HEK293 (cell line): ENCODE results near the gene LAMB4.

Experiments
- CTCF ChIP-seq: fragments of 450-650 bp; formaldehyde crosslinking; IDR thresholded peaks from 2 replicates; pipeline ENCODE4 v1.5.1; 2016; ENCODE audit warnings: missing biosample characterization, missing genetic modification characterization
- SP2 ChIP-seq: fragments of 450-650 bp; formaldehyde crosslinking; IDR thresholded peaks from 2 replicates; pipeline ENCODE4 v1.5.1; 2016; ENCODE audit warnings: missing biosample characterization, missing genetic modification characterization
- YY1 ChIP-seq: fragments of 450-650 bp; formaldehyde crosslinking; IDR thresholded peaks from 2 replicates; pipeline ENCODE4 v1.5.1; 2018; ENCODE audit warnings: missing biosample characterization, missing genetic modification characterization
- ZNF121 ChIP-seq: fragments of 450-650 bp; formaldehyde crosslinking; IDR thresholded peaks from 2 replicates; pipeline ENCODE4 v1.5.1; 2016; ENCODE audit warnings: missing biosample characterization, missing genetic modification characterization
- ZNF324 ChIP-seq: fragments of 450-650 bp; formaldehyde crosslinking; IDR thresholded peaks from 2 replicates; pipeline ENCODE4 v1.5.1; 2016; ENCODE audit warnings: missing biosample characterization, missing genetic modification characterization
- ZNF449 ChIP-seq: fragments of 450-650 bp; formaldehyde crosslinking; IDR thresholded peaks from 2 replicates; pipeline ENCODE4 v1.5.1; 2017; ENCODE audit warnings: missing biosample characterization, mild to moderate bottlenecking, missing genetic modification characterization, moderate library complexity

DNA sequence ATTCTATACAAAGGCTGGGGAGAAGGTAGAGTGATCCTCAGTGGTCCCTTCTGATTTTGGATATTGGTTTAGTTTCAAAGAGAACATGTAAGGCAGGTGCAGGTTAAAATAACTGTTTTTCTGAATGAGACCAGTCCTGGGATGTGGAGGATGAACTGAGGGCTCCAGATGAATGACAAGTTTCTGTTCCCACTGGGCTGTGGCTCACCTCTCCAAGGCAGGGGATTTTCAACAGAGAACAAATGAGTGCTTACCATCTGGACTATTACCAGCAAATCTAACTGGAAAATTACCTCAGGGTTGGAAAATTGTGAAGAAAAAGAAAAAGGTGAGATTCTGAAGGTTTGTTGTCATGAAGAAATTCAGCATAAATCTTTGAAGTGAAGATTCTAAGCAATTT is 8.0 kb downstream of the LAMB4 start:
- no peak for TF ChIP-seq ZNF449 (tag by site-specific recombination)
- TF ChIP-seq ZNF324 (tag by site-specific recombination), result no peak
- TF ChIP-seq ZNF121 (tag by site-specific recombination), result no peak
- no peak for TF ChIP-seq SP2 (tag by site-specific recombination)
- TF ChIP-seq CTCF (tag by site-specific recombination), result no peak
- TF ChIP-seq YY1 (tag by site-specific recombination), result no peak
